Small intestine (tissue), 7 donors: ENCODE data around the gene NDUFS1. TPM values are rescaled to one million over a fixed set of nuclear protein-coding genes. Genes with fewer than 3 reads are reported as not detected.
"Not testable (repeated sequence)": the region's sequence is repeated elsewhere in the genome, so short reads cannot be mapped to it uniquely, and the experiment has no call there.

Experiments
- DNase-seq, 2 donors: peaks; one replicate each; pipeline versions ENCODE4 v3.0.0 to v3.0.0-alpha.2; 2013
- FAIRE-seq: peaks from 2 replicates; lab custom pipeline; 2012; peaks lifted over from hg19 to GRCh38; lab: Jason Lieb, UNC
- H3K27ac ChIP-seq, 3 donors: one replicate each; pipeline ENCODE4 v1.5.1; 2013; ENCODE audit warnings: low read length in 2 of 3, mild to moderate bottlenecking in 2 of 3, control low read depth in 1 of 3, inconsistent platforms in 1 of 3, low read depth in 1 of 3, moderate library complexity in 1 of 3
- H3K27me3 ChIP-seq, 3 donors: one replicate each; pipeline ENCODE4 v1.6.1; 2013; ENCODE audit warnings: low read length in 3 of 3, inconsistent platforms in 1 of 3; ENCODE audit not compliant: control insufficient read depth in 3 of 3, insufficient read depth in 3 of 3
- H3K36me3 ChIP-seq, 3 donors: one replicate each; pipeline ENCODE4 v1.6.1; 2013; ENCODE audit warnings: low read length in 3 of 3, inconsistent platforms in 1 of 3, low read depth in 1 of 3, mild to moderate bottlenecking in 1 of 3, moderate library complexity in 1 of 3; ENCODE audit not compliant: control insufficient read depth in 3 of 3, insufficient read depth in 2 of 3
- H3K4me1 ChIP-seq, 3 donors: one replicate each; pipeline ENCODE4 v1.6.1; 2013; ENCODE audit warnings: low read length in 2 of 3, inconsistent platforms in 1 of 3, low read depth in 1 of 3, mild to moderate bottlenecking in 1 of 3, moderate library complexity in 1 of 3; ENCODE audit not compliant: control insufficient read depth in 3 of 3, insufficient read depth in 2 of 3
- H3K4me3 ChIP-seq, 3 donors: one replicate each; pipeline ENCODE4 v1.5.1; 2013; ENCODE audit warnings: low read length in 3 of 3, control low read depth in 1 of 3, inconsistent platforms in 1 of 3, low read depth in 1 of 3, mild to moderate bottlenecking in 1 of 3, moderate library complexity in 1 of 3
- H3K9me3 ChIP-seq, 2 donors: one replicate each; pipeline ENCODE4 v1.6.1; 2013; ENCODE audit warnings: low read depth in 1 of 2, low read length in 1 of 2; ENCODE audit not compliant: control insufficient read depth in 2 of 2, insufficient read depth in 1 of 2
- WGBS, 3 donors: extraction: QIAGEN DNeasy Blood & Tissue Kit; methylation state at CpG; one replicate each; pipeline ENCODE4 v1.1.7; 2013; 5-methylcytosine and 5-hydroxymethylcytosine counted together
- polyA plus RNA-seq, 4 donors: library from polyadenylated mRNA; stranded (reverse) in 3 of 4; unstranded in 1 of 4; fragments of 200-250 nt in 3 of 4; fragments of 120-200 nt in 1 of 4; gene quantifications; one replicate each; pipeline versions ENCODE4 v1.2.1 to v1.2.3, GENCODE V29; 2013
- donor health status: healthy with polysubstance abuse.
- donor health status: control.
- donor health status: control.
- donor health status: Bipolar disorder and iron deficiency.
- donor health status: healthy.

Gene NDUFS1
- polyA plus RNA-seq, 4 donors: 33.5 to 60.5 (median 50.8) TPM

DNA sequence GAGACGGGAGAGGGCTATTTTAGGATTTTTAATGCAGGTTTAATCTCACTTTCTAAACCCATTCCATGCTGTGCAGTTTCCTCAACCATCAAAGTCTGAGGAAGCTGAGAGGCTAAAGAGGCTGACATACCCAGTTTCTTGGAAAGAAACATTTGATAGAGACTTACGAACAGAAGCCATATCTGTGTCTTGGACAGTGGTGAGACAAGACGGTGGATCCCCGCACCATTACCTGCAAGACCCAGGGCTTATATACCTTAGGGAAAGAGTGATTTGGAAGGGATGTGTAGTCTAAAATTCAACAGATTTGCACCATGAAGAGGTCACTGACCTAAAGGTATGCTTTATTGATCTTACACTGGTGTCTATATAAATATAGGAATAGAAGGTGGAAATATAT lies 13.9 kb upstream of the NDUFS1 start:
- Histone ChIP-seq H3K9me3 (peaks cover 0 to 6% of the 10 kb centered on the region in 2 donors), H3K27me3 (no peaks in the 10 kb centered on the region), H3K36me3 (no peaks in the 10 kb centered on the region), H3K4me3 (no peak overlapping the region), H3K27ac (no peak overlapping the region), H3K4me1 (no peaks in the 10 kb centered on the region)
- FAIRE-seq: no peak
- 95 to 99% (median 97%) methylated on average over 4 of the region's 4 CpGs for WGBS, 3 donors
- DNase-seq: no peak

DNA sequence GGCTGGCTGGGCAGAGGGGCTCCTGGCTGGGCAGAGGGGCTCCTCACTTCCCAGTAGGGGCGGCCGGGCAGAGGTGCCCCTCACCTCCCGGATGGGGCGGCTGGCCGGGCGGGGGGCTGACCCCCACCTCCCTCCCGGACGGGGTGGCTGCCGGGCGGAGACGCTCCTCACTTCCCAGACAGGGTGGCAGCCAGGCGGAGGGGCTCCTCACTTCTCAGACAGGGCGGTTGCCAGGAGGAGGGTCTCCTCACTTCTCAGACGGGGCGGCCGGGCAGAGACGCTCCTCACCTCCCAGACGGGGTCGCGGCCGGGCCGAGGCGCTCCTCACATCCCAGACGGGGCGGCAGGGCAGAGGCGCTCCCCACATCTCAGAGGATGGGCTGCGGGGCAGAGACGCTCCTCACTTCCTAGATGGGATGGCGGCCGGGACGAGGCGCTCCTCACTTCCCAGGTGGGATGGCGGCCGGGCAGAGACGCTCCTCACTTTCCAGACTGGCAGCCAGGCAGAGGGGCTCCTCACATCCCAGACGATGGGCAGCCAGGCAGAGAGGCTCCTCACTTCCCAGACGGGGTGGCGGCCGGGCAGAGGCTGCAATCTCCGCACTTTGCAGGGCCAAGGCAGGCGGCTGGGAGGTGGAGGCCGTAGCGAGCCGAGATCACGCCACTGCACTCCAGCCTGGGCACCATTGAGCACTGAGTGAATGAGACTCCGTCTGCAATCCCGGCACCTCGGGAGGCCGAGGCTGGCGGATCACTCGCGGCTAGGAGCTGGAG lies 12.6 kb upstream of the NDUFS1 start:
- not testable (repeated sequence) for DNase-seq, H3K4me3 ChIP-seq, FAIRE-seq, H3K27me3 ChIP-seq, H3K4me1 ChIP-seq, H3K27ac ChIP-seq, H3K9me3 ChIP-seq, H3K36me3 ChIP-seq
- WGBS, 3 donors: 96 to 100% (median 98%) methylated on average over 10 to 45 of the region's 52 CpGs

- not testable (repeated sequence) for FAIRE-seq, DNase-seq, H3K9me3 ChIP-seq, H3K27ac ChIP-seq, H3K27me3 ChIP-seq, H3K4me3 ChIP-seq, H3K4me1 ChIP-seq
- whole genome bisulfite sequencing, 3 donors: 94 to 98% (median 95%) methylated on average over 4 of the region's 4 CpGs
- H3K36me3 ChIP-seq: peaks cover 0 to 13% (median 0%) of the 10 kb centered on the region in 3 donors
These were observed 9.0 kb upstream of the NDUFS1 start for GRCh38 chr2:206168230-206168629.

GRCh38 chr2:206164261-206164862 lies 5.1 kb upstream of the NDUFS1 start:
- Histone ChIP-seq H3K4me1 (peaks cover 0 to 8% (median 3%) of the 10 kb centered on the region in 3 donors), H3K4me3 (no peak overlapping the region), H3K27ac (no peak overlapping the region), H3K27me3 (no peaks in the 10 kb centered on the region), H3K36me3 (peaks cover 2 to 26% (median 3%) of the 10 kb centered on the region in 3 donors), H3K9me3 (peaks cover 0 to 10% of the 10 kb centered on the region in 2 donors)
- DNase-seq: peak; percentile 32 to 52
- FAIRE-seq: no peak
- WGBS, 3 donors: 69 to 81% (median 76%) methylated on average over 2 of the region's 2 CpGs

DNA sequence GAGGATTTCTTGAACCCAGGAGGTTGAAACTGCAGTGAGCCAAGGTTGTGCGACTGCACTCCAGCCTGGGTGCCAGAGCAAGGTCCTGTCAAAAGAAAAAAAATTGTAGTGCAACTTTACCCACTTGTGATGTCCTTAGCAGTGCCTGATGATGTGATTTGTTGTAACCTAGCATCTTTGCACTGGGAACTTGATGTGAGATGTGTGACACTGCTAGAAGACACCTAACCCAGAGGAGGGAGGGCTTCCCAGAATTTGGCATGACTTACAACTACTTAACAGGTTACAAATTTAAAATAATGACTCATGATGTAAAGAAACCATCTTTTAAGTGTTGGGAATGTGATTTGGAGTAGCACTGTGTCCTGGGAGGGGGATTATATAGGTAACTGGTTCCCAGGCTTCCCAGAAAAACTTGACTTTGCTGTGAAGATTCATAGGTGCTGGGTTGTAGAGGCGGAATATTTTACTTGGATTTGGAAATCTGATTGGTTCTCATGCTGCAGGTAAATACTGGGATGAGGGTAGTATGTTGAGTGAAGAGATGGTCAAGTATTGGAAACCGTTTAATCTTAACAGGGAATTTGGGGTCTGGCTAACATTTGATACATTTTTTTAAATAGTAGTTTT lies 4.1 kb upstream of the NDUFS1 start:
- FAIRE-seq: no peak
- WGBS, 3 donors: 84 to 89% (median 86%) methylated on average over 3 of the region's 3 CpGs

GRCh38 chr2:206162401-206162800 lies 3.2 kb upstream of the NDUFS1 start:
- H3K27ac ChIP-seq, H3K9me3 ChIP-seq, H3K4me3 ChIP-seq, DNase-seq, FAIRE-seq, H3K27me3 ChIP-seq: not testable (repeated sequence)
- 85 to 91% (median 86%) methylated on average over 4 of the region's 4 CpGs for WGBS, 3 donors
- peaks cover 2 to 23% (median 3%) of the 10 kb centered on the region in 3 donors for H3K36me3 ChIP-seq
- peaks cover 3 to 13% (median 3%) of the 10 kb centered on the region in 3 donors for H3K4me1 ChIP-seq

More for the DNA sequence above, 4.1 kb upstream of the NDUFS1 start:
- H3K27me3 ChIP-seq: no peaks in the 10 kb centered on the region
- peaks cover 0 to 8% (median 3%) of the 10 kb centered on the region in 3 donors for H3K4me1 ChIP-seq
- H3K36me3 ChIP-seq: peaks cover 2 to 26% (median 3%) of the 10 kb centered on the region in 3 donors
- H3K27ac ChIP-seq: no peak overlapping the region
- no peak overlapping the region for H3K4me3 ChIP-seq
- peaks cover 0 to 4% of the 10 kb centered on the region in 2 donors for H3K9me3 ChIP-seq
- no peak for DNase-seq

GRCh38 chr2:206160807-206161179 lies 1.5 kb upstream of the NDUFS1 start:
- DNase-seq: peak in 1 of 2 donors; percentile 35
- peaks cover 3 to 19% (median 3%) of the 10 kb centered on the region in 3 donors for H3K4me1 ChIP-seq
- 24 to 45% (median 27%) methylated on average over 2 of the region's 2 CpGs for WGBS, 3 donors

GRCh38 chr2:206160125-206160806 lies 1.0 kb upstream of the NDUFS1 start:
- no peak for FAIRE-seq
- Histone ChIP-seq H3K4me1 (peaks cover 3 to 19% (median 3%) of the 10 kb centered on the region in 3 donors), H3K27me3 (no peaks in the 10 kb centered on the region), H3K27ac (peak overlapping the region; percentile 58 to 94 (median 86)), H3K4me3 (peak overlapping the region; percentile 73 to 95 (median 78)), H3K9me3 (no peaks in the 10 kb centered on the region), H3K36me3 (peaks cover 2 to 23% (median 3%) of the 10 kb centered on the region in 3 donors)
- WGBS, 3 donors: 1 to 4% (median 2%) methylated on average over 28 to 30 of the region's 30 CpGs
- no peak for DNase-seq

More at GRCh38 chr2:206160807-206161179, 1.5 kb upstream of the NDUFS1 start:
- Histone ChIP-seq H3K36me3 (peaks cover 2 to 23% (median 3%) of the 10 kb centered on the region in 3 donors), H3K9me3 (no peaks in the 10 kb centered on the region), H3K4me3 (peak overlapping the region; percentile 73 to 95 (median 78)), H3K27me3 (no peaks in the 10 kb centered on the region), H3K27ac (peak overlapping the region in 2 of 3 donors; percentile 86 to 94)
- no peak for FAIRE-seq
